PC-9 (cell line): ENCODE measurements around the gene RPL29. TPM values are rescaled to one million over a fixed set of nuclear protein-coding genes. Genes with fewer than 3 reads are reported as not detected.

ENCODE experiments used
- BruUV-seq: library from RNA; stranded (reverse); fragments of 400-500 nt; replicated peaks from 2 replicates; lab custom pipeline; 2021; lab: Mats Ljungman, UMichigan
- CTCF ChIA-PET: fragments of 300-600 bp; sonication (Branson Sonifier 250); formaldehyde crosslinking; loops from one replicate; lab custom pipeline; 2022; ENCODE audit warnings: antibody characterized with exemption; lab: Charles Lee
- POLR2A ChIA-PET: fragments of 300-600 bp; sonication (Branson Sonifier 250); formaldehyde crosslinking; loops from one replicate; lab custom pipeline; 2022; ENCODE audit warnings: antibody characterized with exemption; ENCODE audit not compliant: unreplicated experiment; lab: Charles Lee
- DNase-seq, 2 experiments: peaks; one replicate each; pipeline versions ENCODE4 v3.0.0 to v3.0.0-alpha.2; 2015 to 2022; ENCODE audit warnings: mixed read lengths in 1 of 2
- H2AFZ ChIP-seq: fragments of 200-600 bp; sonication (generic); 2 replicates; pipeline ENCODE4 v1.8.1; 2017; ENCODE audit warnings: antibody characterized with exemption
- H3F3A ChIP-seq: fragments of 200-600 bp; sonication (generic); 2 replicates; pipeline ENCODE4 v1.8.1; 2017; ENCODE audit warnings: antibody characterized with exemption, mild to moderate bottlenecking, low read depth; ENCODE audit not compliant: insufficient read depth
- H3K27ac ChIP-seq: fragments of 200-600 bp; sonication (generic); 2 replicates; pipeline ENCODE4 v1.6.1; 2016; ENCODE audit warnings: mixed run types
- H3K27me3 ChIP-seq: fragments of 200-600 bp; sonication (generic); 2 replicates; pipeline ENCODE4 v1.6.1; 2016; ENCODE audit warnings: low read depth, mixed run types; ENCODE audit not compliant: insufficient read depth
- H3K36me3 ChIP-seq: fragments of 200-600 bp; sonication (generic); 2 replicates; pipeline ENCODE4 v1.6.1; 2016; ENCODE audit warnings: low read depth, mixed run types
- H3K4me1 ChIP-seq: fragments of 200-600 bp; sonication (generic); replicated peaks from 2 replicates; pipeline ENCODE4 v1.6.1; 2016; ENCODE audit warnings: mixed run types; ENCODE audit not compliant: insufficient read depth
- H3K4me2 ChIP-seq: fragments of 200-600 bp; sonication (generic); 2 replicates; pipeline ENCODE4 v1.6.1; 2017; ENCODE audit warnings: mixed run types
- H3K4me3 ChIP-seq: fragments of 200-600 bp; sonication (generic); 2 replicates; pipeline ENCODE4 v1.6.1; 2016; ENCODE audit warnings: mixed run types
- H3K79me2 ChIP-seq: fragments of 200-600 bp; sonication (generic); 2 replicates; pipeline ENCODE4 v1.6.1; 2017; ENCODE audit warnings: low read depth, mixed run types
- H3K9me2 ChIP-seq: fragments of 200-600 bp; sonication (generic); 2 replicates; pipeline ENCODE4 v1.8.1; 2017; ENCODE audit warnings: mild to moderate bottlenecking; ENCODE audit not compliant: insufficient read depth
- H3K9me3 ChIP-seq: fragments of 200-600 bp; sonication (generic); 2 replicates; pipeline ENCODE4 v1.8.1; 2016; ENCODE audit warnings: low read depth; ENCODE audit not compliant: insufficient read depth
- H4K20me1 ChIP-seq: fragments of 200-600 bp; sonication (generic); 2 replicates; pipeline ENCODE4 v1.8.1; 2017; ENCODE audit not compliant: insufficient read depth
- CTCF ChIP-seq: fragments of 200-600 bp; sonication (generic); conservative IDR thresholded peaks from 2 replicates; pipeline ENCODE4 v1.6.1; 2017; ENCODE audit warnings: mixed run types, antibody characterized with exemption, mild to moderate bottlenecking, moderate library complexity
- EZH2 ChIP-seq: fragments of 200-600 bp; sonication (generic); IDR thresholded peaks from 2 replicates; pipeline ENCODE4 v1.8.0; 2017; ENCODE audit warnings: antibody characterized with exemption, low read depth
- intact Hi-C: fragments of 100-400 bp; cut with micrococcal nuclease; formaldehyde crosslinking; loops from one replicate; pipeline ENCODE4 v1.10.0; 2022; ENCODE audit not compliant: unreplicated experiment
- total RNA-seq: library from RNA; stranded (reverse); gene quantifications from 2 replicates; pipeline ENCODE4 v1.2.3, GENCODE V29; 2021

The RPL29 gene
- total RNA-seq, 1 experiment from 2014 or later, result 1,278 TPM

- no peak overlapping the region for H3K4me2 ChIP-seq
- H3F3A ChIP-seq, result no peaks in the 10 kb centered on the region
- H3K9me3 ChIP-seq, result no peaks in the 10 kb centered on the region
- no peak overlapping the region for H2AFZ ChIP-seq
- H3K27me3 ChIP-seq, result no peaks in the 10 kb centered on the region
- no TSS peak for BruUV-seq
- ChIA-PET CTCF (interaction anchor here (0.5 kb wide), 1 partner anchor 225 kb away, joined by 5 read pairs; no protein-coding TSS in a partner anchor), POLR2A (no interaction called here)
- no peaks in the 10 kb centered on the region for H3K79me2 ChIP-seq
- intact Hi-C loops, result no loop called here
- H3K9me2 ChIP-seq, result no peaks in the 10 kb centered on the region
- no peaks in the 10 kb centered on the region for H3K36me3 ChIP-seq
- H3K4me3 ChIP-seq, result no peak overlapping the region
- H3K4me1 ChIP-seq, result no peaks in the 10 kb centered on the region
- H4K20me1 ChIP-seq, result no peaks in the 10 kb centered on the region; the same call in 1 of the 2 replicates
- DNase-seq, result no peak
- H3K27ac ChIP-seq, result no peak overlapping the region
- TF ChIP-seq CTCF, result no peak
- no peak for TF ChIP-seq EZH2
Observed at GRCh38 chr3:52028572-52028971, 32.9 kb upstream of the RPL29 start.

- no TSS peak for BruUV-seq
- Histone ChIP-seq H3K4me2 (no peak overlapping the region), H3F3A (no peaks in the 10 kb centered on the region), H4K20me1 (no peaks in the 10 kb centered on the region), H3K27me3 (no peaks in the 10 kb centered on the region), H3K27ac (no peak overlapping the region), H3K79me2 (no peaks in the 10 kb centered on the region), H2AFZ (no peak overlapping the region), H3K9me3 (no peaks in the 10 kb centered on the region), H3K36me3 (no peaks in the 10 kb centered on the region), H3K4me3 (no peak overlapping the region), H3K4me1 (no peaks in the 10 kb centered on the region), H3K9me2 (no peaks in the 10 kb centered on the region)
- TF ChIP-seq EZH2 (no peak), CTCF (no peak)
- ChIA-PET CTCF (no interaction called here), POLR2A (no interaction called here)
- DNase-seq, result no peak
- intact Hi-C loops, result no loop called here
Observed at GRCh38 chr3:52026041-52026440, 30.3 kb upstream of the RPL29 start.

- no peaks in the 10 kb centered on the region for H4K20me1 ChIP-seq
- no peak overlapping the region for H3K4me3 ChIP-seq
- CTCF ChIA-PET, result no interaction called here
- H3K9me2 ChIP-seq, result no peaks in the 10 kb centered on the region
- BruUV-seq, result no TSS peak
- no peaks in the 10 kb centered on the region for H3F3A ChIP-seq
- no peak for DNase-seq
- no peak overlapping the region for H3K4me2 ChIP-seq
- no peaks in the 10 kb centered on the region for H3K36me3 ChIP-seq
- no peaks in the 10 kb centered on the region for H3K27me3 ChIP-seq
- intact Hi-C loops, result no loop called here
- H2AFZ ChIP-seq, result no peak overlapping the region
- no peaks in the 10 kb centered on the region for H3K79me2 ChIP-seq
- POLR2A ChIA-PET, result no interaction called here
- TF ChIP-seq EZH2 (no peak), CTCF (no peak)
- H3K4me1 ChIP-seq, result no peaks in the 10 kb centered on the region
- H3K27ac ChIP-seq, result no peak overlapping the region
- no peaks in the 10 kb centered on the region for H3K9me3 ChIP-seq
Observed at GRCh38 chr3:52025453-52025852, 29.8 kb upstream of the RPL29 start.
